HepG2 (cell line): ENCODE data around the gene VAPB. TPM values are rescaled to one million over a fixed set of nuclear protein-coding genes. Genes with fewer than 3 reads are reported as not detected.

Experiments
- BRD4 ChIP-seq: sonication (generic); formaldehyde crosslinking; IDR thresholded peaks from 2 replicates; pipeline ENCODE4 v1.4.0; 2020; ENCODE audit warnings: missing genetic modification reagents
- CENPT ChIP-seq: sonication (generic); formaldehyde crosslinking; IDR thresholded peaks from 2 replicates; pipeline ENCODE4 v1.8.0; 2022; ENCODE audit warnings: low read depth, mild to moderate bottlenecking, moderate library complexity, missing genetic modification reagents
- FOXP1 ChIP-seq, 2 experiments: fragments of 450-650 bp in 1 of 2; IDR thresholded peaks; 2 replicates each; pipeline ENCODE4 v1.6.1; 2017 to 2018; ENCODE audit warnings: antibody characterized with exemption in 1 of 2
- FUBP1 ChIP-seq: sonication (generic); formaldehyde crosslinking; IDR thresholded peaks from 2 replicates; pipeline ENCODE4 v1.5.1; 2020; ENCODE audit warnings: missing genetic modification reagents, mild to moderate bottlenecking, borderline replicate concordance
- HOXA7 ChIP-seq: sonication (generic); formaldehyde crosslinking; IDR thresholded peaks from 2 replicates; pipeline ENCODE4 v1.8.1; 2022; ENCODE audit warnings: mild to moderate bottlenecking, missing genetic modification reagents, moderate library complexity
- JUNB ChIP-seq: sonication (generic); formaldehyde crosslinking; IDR thresholded peaks from 2 replicates; pipeline ENCODE4 v1.8.0; 2022; ENCODE audit warnings: missing genetic modification reagents, mild to moderate bottlenecking, borderline replicate concordance
- KIAA2018 ChIP-seq: sonication (generic); formaldehyde crosslinking; IDR thresholded peaks from 2 replicates; pipeline ENCODE4 v1.5.0; 2020; ENCODE audit warnings: mild to moderate bottlenecking, missing genetic modification reagents, borderline replicate concordance
- KLF15 ChIP-seq: sonication (generic); formaldehyde crosslinking; IDR thresholded peaks from 2 replicates; pipeline ENCODE4 v1.8.1; 2023; ENCODE audit warnings: borderline replicate concordance, mild to moderate bottlenecking, inconsistent platforms, missing genetic modification reagents, mixed read lengths
- MXI1 ChIP-seq: IDR thresholded peaks from 3 replicates; pipeline ENCODE4 v1.6.1; 2012; ENCODE audit warnings: low read depth, low read length, inconsistent platforms, borderline replicate concordance
- SMARCC2 ChIP-seq: fragments of 450-650 bp; IDR thresholded peaks from 2 replicates; pipeline ENCODE4 v1.6.1; 2017; ENCODE audit warnings: antibody characterized with exemption, mild to moderate bottlenecking
- THAP8 ChIP-seq: sonication (generic); formaldehyde crosslinking; IDR thresholded peaks from 2 replicates; pipeline ENCODE4 v1.5.1; 2020; ENCODE audit warnings: missing genetic modification reagents, mild to moderate bottlenecking, borderline replicate concordance
- ZBTB3 ChIP-seq: sonication (generic); formaldehyde crosslinking; IDR thresholded peaks from 2 replicates; pipeline ENCODE4 v1.4.0; 2020; ENCODE audit warnings: low read depth, mild to moderate bottlenecking, moderate library complexity, missing genetic modification reagents, borderline replicate concordance
- ZMYM2 ChIP-seq: sonication (generic); formaldehyde crosslinking; IDR thresholded peaks from 2 replicates; pipeline ENCODE4 v1.8.0; 2022; ENCODE audit warnings: mild to moderate bottlenecking, missing genetic modification reagents
- ZNF414 ChIP-seq: sonication (generic); formaldehyde crosslinking; IDR thresholded peaks from 2 replicates; pipeline ENCODE4 v1.5.0; 2020; ENCODE audit warnings: missing genetic modification reagents
- ZUFSP ChIP-seq: sonication (generic); formaldehyde crosslinking; IDR thresholded peaks from 2 replicates; pipeline ENCODE4 v1.9.0; 2021; ENCODE audit warnings: missing genetic modification reagents, mild to moderate bottlenecking, borderline replicate concordance
- polyA plus RNA-seq, 8 experiments: library from polyadenylated mRNA; depleted of rRNA in 3 of 8; stranded (reverse) in 7 of 8; unstranded in 1 of 8; fragments of >200 nt; fragmentation: Illumina TruSeq in 4 of 8; extraction: Trizol in 4 of 8; gene quantifications; 2 replicates each; pipeline versions ENCODE4 v1.2.1 to v1.2.3, GENCODE V29; 2011 to 2016; ENCODE audit warnings: low read depth in 4 of 8, missing spikeins in 1 of 8, mixed read lengths in 1 of 8; ENCODE audit not compliant: insufficient read depth in 1 of 8
- total RNA-seq, 5 experiments: library from RNA; depleted of rRNA; stranded (reverse); fragments of >200 nt; fragmentation: Illumina TruSeq; extraction: Trizol; gene quantifications; 2 replicates each; pipeline ENCODE4 v1.2.3, GENCODE V29; 2016; ENCODE audit warnings: low read depth in 1 of 5

VAPB gene
- total and polyA plus RNA-seq, 2 of the 13 experiments (the other 11 are each of a cell fraction or from before 2014, with no cell fraction given) = 18.6 to 48.5 TPM

GRCh38 chr20:58389324-58389967 is 417 bp downstream of the VAPB start (continued):
- TF ChIP-seq MXI1 = 0 out of 3 replicates have a peak, but pooled peaks have one; percentile 20
- TF ChIP-seq FUBP1 (CRISPR knock-in tag) = 0 out of 2 replicates have a peak, but pooled peaks have one; percentile 80
- no peak for TF ChIP-seq HOXA7 (CRISPR knock-in tag)
- no peak for TF ChIP-seq THAP8
- TF ChIP-seq ZBTB3 (CRISPR knock-in tag) = no peak
- peak; percentile 89 for TF ChIP-seq BRD4 (CRISPR knock-in tag)
- no peak for TF ChIP-seq ZUFSP
- no peak; the same call in 1 of the 2 replicates for TF ChIP-seq ZNF414 (CRISPR knock-in tag)
- TF ChIP-seq CENPT = 0 out of 2 replicates have a peak, but pooled peaks have one; percentile 86
- TF ChIP-seq JUNB (CRISPR knock-in tag) = no peak
- no peak for TF ChIP-seq KIAA2018 (CRISPR knock-in tag)
- no peak for TF ChIP-seq SMARCC2
- peak; percentile 44; the same call in 1 of the 2 replicates for TF ChIP-seq KLF15 (CRISPR knock-in tag)
- no peak for TF ChIP-seq FOXP1 (IDR thresholded peaks at IDR 0.05)
- TF ChIP-seq FOXP1 (CRISPR knock-in tag; IDR thresholded peaks at IDR 0.05) = no peak
- no peak for TF ChIP-seq ZMYM2 (CRISPR knock-in tag)
